Measurements from ENCODE around the gene RASAL2.

DNA sequence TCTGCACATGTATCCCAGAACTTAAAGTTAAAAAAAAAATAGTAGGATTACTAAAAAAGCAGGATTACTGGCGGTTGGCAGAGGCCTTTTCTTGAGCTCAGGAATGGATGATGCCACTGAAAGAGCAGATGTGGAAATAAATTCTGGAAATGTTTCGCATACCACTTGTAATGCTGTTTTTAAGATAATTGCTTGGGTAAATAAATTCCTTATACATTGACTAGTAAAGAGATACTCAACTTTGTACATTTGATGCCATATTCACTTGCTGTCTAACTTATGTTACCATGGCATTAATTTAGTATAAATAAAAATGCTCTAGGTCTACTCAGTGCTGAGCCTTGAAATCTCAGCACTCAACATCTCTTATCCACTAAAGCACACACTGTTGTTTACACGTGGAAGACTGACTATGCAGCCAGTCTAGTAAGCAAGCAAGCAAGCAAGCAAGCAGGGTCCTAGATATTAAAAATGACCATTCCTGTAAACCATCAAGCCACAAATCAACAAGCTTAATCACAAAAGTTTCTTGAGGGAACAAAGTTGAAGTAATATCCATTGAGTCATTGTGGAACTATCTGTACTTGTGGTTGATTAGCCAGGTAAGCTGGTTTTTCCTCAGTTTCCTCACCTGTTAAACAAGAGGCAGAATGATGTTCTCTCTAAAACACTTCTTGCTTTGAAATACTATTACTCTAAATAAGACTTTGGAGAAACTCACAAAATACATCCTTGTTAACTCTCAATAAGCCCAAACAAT, 1.7 kb upstream of the RASAL2 start:
- TF ChIP-seq NFRKB (IDR thresholded peaks at IDR 0.05) (no peak), LEF1 (IDR thresholded peaks at IDR 0.05; ENCODE audit: borderline replicate concordance) (no peak), FOXA1 (IDR thresholded peaks at IDR 0.05) (no peak), ARNT (IDR thresholded peaks at IDR 0.05) (no peak), CTBP1 (IDR thresholded peaks at IDR 0.05; ENCODE audit: borderline replicate concordance) (no peak), ELF4 (IDR thresholded peaks at IDR 0.05) (no peak), FOXK2 (IDR thresholded peaks at IDR 0.05) (no peak), FOXM1 (IDR thresholded peaks at IDR 0.05; ENCODE audit: borderline replicate concordance) (no peak), BHLHE40 (IDR thresholded peaks at IDR 0.05; ENCODE audit: borderline replicate concordance) (no peak), SP1 (IDR thresholded peaks at IDR 0.05) (no peak)

Measured in HEK293T (cell line).